IMR-90 (cell line): Measurements from ENCODE around the gene HOXB2. TPM values are rescaled to one million over a fixed set of nuclear protein-coding genes. Genes with fewer than 3 reads are reported as not detected.

Experiments used
- ATAC-seq: fragments of 200-7000 bp; cut with Tn5 transposase; 2 replicates; pipeline ENCODE4 v1.9.1; 2020; ENCODE audit warnings: low read depth, mild to moderate bottlenecking, moderate library complexity
- BruUV-seq: library from RNA; stranded (reverse); fragments of 400-500 nt; replicated peaks from 2 replicates; lab custom pipeline; 2021; lab: Mats Ljungman, UMichigan
- CTCF ChIA-PET: fragments of 300-600 bp; formaldehyde crosslinking; extraction: SDS; loops from one replicate; lab custom pipeline; 2021; ENCODE audit warnings: antibody characterized with exemption; lab: Yijun Ruan, JAX
- POLR2A ChIA-PET: fragments of 300-600 bp; sonication (Branson Sonifier 250); formaldehyde crosslinking; loops from one replicate; lab custom pipeline; 2022; ENCODE audit warnings: antibody characterized with exemption; ENCODE audit not compliant: unreplicated experiment; lab: Charles Lee
- DNase-seq: peaks from one replicate; pipeline ENCODE4 v3.0.0; 2013
- H2AFZ ChIP-seq: replicated peaks from 2 replicates; pipeline ENCODE3; 2013; ENCODE audit warnings: low read length, mild to moderate bottlenecking; ENCODE audit not compliant: poor library complexity
- H2AK5ac ChIP-seq: 2 replicates; pipeline ENCODE4 v1.6.1; 2013; ENCODE audit warnings: low read depth, low read length, inconsistent platforms
- H2AK9ac ChIP-seq: replicated peaks from 2 replicates; pipeline ENCODE3; 2013; ENCODE audit warnings: mild to moderate bottlenecking, low read depth, low read length, moderate library complexity; ENCODE audit not compliant: poor library complexity
- H2BK120ac ChIP-seq: 2 replicates; pipeline ENCODE4 v1.6.1; 2013; ENCODE audit warnings: low read depth, low read length, inconsistent platforms
- H2BK15ac ChIP-seq: 3 replicates; pipeline ENCODE4 v1.6.1; 2013; ENCODE audit warnings: low read depth, low read length, inconsistent platforms
- H2BK20ac ChIP-seq: 2 replicates; pipeline ENCODE4 v1.6.1; 2013; ENCODE audit warnings: low read depth, mild to moderate bottlenecking, inconsistent platforms, low read length, moderate library complexity
- H2BK5ac ChIP-seq: 2 replicates; pipeline ENCODE4 v1.6.1; 2013; ENCODE audit warnings: mild to moderate bottlenecking, low read depth, low read length, inconsistent platforms; ENCODE audit not compliant: poor library complexity, severe bottlenecking
- H3K14ac ChIP-seq: replicated peaks from 2 replicates; pipeline ENCODE4 v1.6.1; 2013; ENCODE audit warnings: low read depth, low read length, inconsistent platforms
- H3K18ac ChIP-seq: 2 replicates; pipeline ENCODE4 v1.6.1; 2013; ENCODE audit warnings: low read depth, low read length, control low read depth
- H3K23ac ChIP-seq: 2 replicates; pipeline ENCODE4 v1.6.1; 2013; ENCODE audit warnings: low read depth, low read length, inconsistent platforms
- H3K27ac ChIP-seq: 2 replicates; pipeline ENCODE4 v1.5.1; 2013; ENCODE audit warnings: mild to moderate bottlenecking, control low read depth, low read length; ENCODE audit not compliant: insufficient read depth
- H3K27me3 ChIP-seq: 2 replicates; pipeline ENCODE4 v1.6.1; 2013; ENCODE audit warnings: low read length; ENCODE audit not compliant: control insufficient read depth, insufficient read depth
- H3K36me3 ChIP-seq: 2 replicates; pipeline ENCODE4 v1.6.1; 2013; ENCODE audit warnings: low read length, mixed read lengths; ENCODE audit not compliant: control insufficient read depth, insufficient read depth
- H3K4ac ChIP-seq: 2 replicates; pipeline ENCODE4 v1.6.1; 2013; ENCODE audit warnings: low read depth, low read length, inconsistent platforms
- H3K4me1 ChIP-seq: 2 replicates; pipeline ENCODE4 v1.6.1; 2013; ENCODE audit warnings: low read length, mixed read lengths; ENCODE audit not compliant: control insufficient read depth, insufficient read depth
- H3K4me2 ChIP-seq: 2 replicates; pipeline ENCODE4 v1.6.1; 2013; ENCODE audit warnings: low read depth, mild to moderate bottlenecking, control low read depth, low read length, moderate library complexity
- H3K4me3 ChIP-seq: 2 replicates; pipeline ENCODE4 v1.5.1; 2013; ENCODE audit warnings: low read depth, mild to moderate bottlenecking, control low read depth, low read length, moderate library complexity; ENCODE audit not compliant: insufficient read depth
- H3K56ac ChIP-seq: 2 replicates; pipeline ENCODE4 v1.6.1; 2013; ENCODE audit warnings: low read length, inconsistent platforms; ENCODE audit not compliant: insufficient read depth; ENCODE audit errors: extremely low read depth
- H3K79me1 ChIP-seq, 2 experiments: 2 replicates each; pipeline ENCODE4 v1.6.1; 2013; ENCODE audit warnings: low read length in 2 of 2, inconsistent platforms in 1 of 2, low read depth in 1 of 2
- H3K9ac ChIP-seq: 2 replicates; pipeline ENCODE4 v1.6.1; 2013; ENCODE audit warnings: low read depth, low read length, control low read depth
- H3K9me1 ChIP-seq: 2 replicates; pipeline ENCODE4 v1.6.1; 2013; ENCODE audit warnings: low read length, inconsistent platforms; ENCODE audit not compliant: insufficient read depth
- H3K9me3 ChIP-seq: 2 replicates; pipeline ENCODE4 v1.6.1; 2013; ENCODE audit warnings: low read length; ENCODE audit not compliant: control insufficient read depth, insufficient read depth
- H4K20me1 ChIP-seq: 2 replicates; pipeline ENCODE4 v1.6.1; 2013; ENCODE audit warnings: low read length, inconsistent platforms; ENCODE audit not compliant: insufficient read depth
- H4K5ac ChIP-seq: 2 replicates; pipeline ENCODE4 v1.6.1; 2013; ENCODE audit warnings: mild to moderate bottlenecking, low read depth, low read length, control low read depth
- H4K8ac ChIP-seq, 2 experiments: 2 replicates each; pipeline ENCODE4 v1.6.1; 2013; ENCODE audit warnings: low read depth in 2 of 2, low read length in 2 of 2, control low read depth in 1 of 2, inconsistent platforms in 1 of 2
- H4K91ac ChIP-seq: 2 replicates; pipeline ENCODE4 v1.6.1; 2013; ENCODE audit warnings: low read depth, low read length, inconsistent platforms; ENCODE audit not compliant: insufficient read depth
- BHLHE40 ChIP-seq: fragments of 150-350 bp; IDR thresholded peaks from 2 replicates; pipeline ENCODE4 v1.6.1; 2016; ENCODE audit warnings: mild to moderate bottlenecking, low read depth, low read length
- CEBPB ChIP-seq: IDR thresholded peaks from 2 replicates; pipeline ENCODE4 v1.6.1; 2012; ENCODE audit warnings: low read depth, low read length, improper control_type of control experiment
- FOS ChIP-seq: fragments of 150-350 bp; IDR thresholded peaks from 2 replicates; pipeline ENCODE4 v1.6.1; 2016; ENCODE audit warnings: low read depth, low read length
- MAFK ChIP-seq: IDR thresholded peaks from 2 replicates; pipeline ENCODE4 v1.6.1; 2012; ENCODE audit warnings: low read depth, low read length, improper control_type of control experiment
- MAZ ChIP-seq: IDR thresholded peaks from 2 replicates; pipeline ENCODE4 v1.6.1; 2012; ENCODE audit warnings: low read depth, mild to moderate bottlenecking, low read length, improper control_type of control experiment, moderate library complexity, borderline replicate concordance
- POLR2A ChIP-seq: IDR thresholded peaks from 2 replicates; pipeline ENCODE4 v1.6.1; 2012; ENCODE audit warnings: mild to moderate bottlenecking, low read depth, low read length
- RFX5 ChIP-seq: IDR thresholded peaks from 2 replicates; pipeline ENCODE4 v1.8.0; 2012; ENCODE audit warnings: low read depth, mild to moderate bottlenecking, low read length, moderate library complexity
- WGBS, 2 experiments: methylation state at CpG; one replicate each; pipeline versions ENCODE4 v1.1.5 to v1.1.7; 2013; ENCODE audit warnings: missing lambda C conversion rate in 2 of 2; ENCODE audit not compliant: insufficient read length in 1 of 2; ENCODE audit errors: extremely low coverage in 2 of 2; 5-methylcytosine and 5-hydroxymethylcytosine counted together
- dilution Hi-C: fragments of 300-500 bp; cut with HindIII; formaldehyde crosslinking; loops from one replicate; pipeline ENCODE4 v1.14.3; 2018; ENCODE audit warnings: low sequenced_read_pairs; ENCODE audit not compliant: unreplicated experiment
- in situ Hi-C: fragments of 300-500 bp; cut with MboI; formaldehyde crosslinking; loops from 3 replicates; pipeline ENCODE4 v1.14.3; 2019; ENCODE audit warnings: low sequenced_read_pairs, inconsistent platforms, mixed read lengths
- intact Hi-C: fragments of 100-400 bp; cut with micrococcal nuclease; formaldehyde crosslinking; loops from 2 replicates; pipeline ENCODE4 v1.10.0; 2022
- polyA plus RNA-seq, 3 experiments: library from polyadenylated mRNA; depleted of rRNA; stranded (reverse); fragments of >200 nt; gene quantifications; 2 replicates each; pipeline ENCODE4 v1.2.3, GENCODE V29; 2012; ENCODE audit warnings: low replicate concordance in 1 of 3
- total RNA-seq: library from RNA; depleted of rRNA; stranded (reverse); fragments of >200 nt; gene quantifications from 2 replicates; pipeline ENCODE4 v1.2.3, GENCODE V29; 2012

HOXB2 gene
- total and polyA plus RNA-seq, 2 of the 4 experiments (the other 2 are of a cell fraction): 2.7 to 29.9 TPM

DNA sequence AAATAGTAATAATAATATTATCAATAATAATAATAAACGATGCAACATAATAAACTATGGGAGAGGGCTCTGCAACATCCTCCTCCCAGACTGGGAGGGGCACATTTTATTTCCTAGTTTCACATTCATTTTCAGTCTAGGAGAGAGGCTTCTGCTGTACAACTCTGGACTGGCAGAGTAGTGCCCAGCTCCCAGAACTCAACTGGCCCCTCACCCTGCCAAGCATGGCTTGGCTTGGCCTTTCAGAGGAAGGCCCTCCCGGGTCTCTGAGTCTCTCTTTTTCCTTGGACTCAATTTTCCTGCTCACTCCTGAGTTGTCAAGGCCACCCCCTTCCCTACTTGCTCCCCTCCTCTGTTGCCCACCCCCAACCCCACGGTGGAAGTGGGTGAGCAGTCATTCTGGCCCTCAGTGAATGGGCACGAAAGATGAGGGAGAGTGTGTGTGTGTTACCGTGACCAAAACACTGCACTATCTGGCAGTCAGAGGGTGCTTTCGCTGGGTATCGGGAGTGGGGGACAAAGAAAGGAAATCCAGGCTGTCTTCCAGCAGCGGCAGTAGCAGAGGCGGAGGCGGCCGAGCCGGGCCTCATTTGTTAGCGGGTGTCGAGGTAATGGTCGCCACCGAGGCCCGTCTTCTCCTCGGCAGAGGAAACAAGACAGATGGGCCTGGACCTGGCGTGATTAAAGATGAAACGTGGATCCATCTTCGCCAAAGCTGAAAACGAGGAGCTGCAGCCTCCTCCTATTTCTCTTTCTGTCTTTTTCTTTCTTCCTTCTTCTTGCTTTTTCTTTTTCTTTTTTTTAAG, 31.0 kb upstream of the HOXB2 start:
- no TSS peak for BruUV-seq
- Histone ChIP-seq H3K56ac (peak overlapping the region; percentile 91), H3K4me3 (peak overlapping the region; percentile 40), H3K27ac (peak overlapping the region; percentile 99), H2AFZ (peak overlapping the region; percentile 44), H3K27me3 (no peaks in the 10 kb centered on the region), H2BK20ac (peak overlapping the region; percentile 78), H2BK120ac (peak overlapping the region; percentile 93), H4K91ac (peak overlapping the region; percentile 98), H3K9ac (peak overlapping the region; percentile 96), H3K4ac (peak overlapping the region; percentile 99), H3K4me2 (peak overlapping the region; percentile 96), H3K79me1 (no peaks in the 10 kb centered on the region), H3K4me1 (peaks cover 20% of the 10 kb centered on the region), H4K5ac (peak overlapping the region; percentile 97), H2BK5ac (peak overlapping the region; percentile 99), H3K18ac (peak overlapping the region; percentile 99), H2AK5ac (peak overlapping the region; percentile 98), H3K23ac (peak overlapping the region; percentile 99), H2BK15ac (peak overlapping the region; percentile 71; the same call in 2 of the 3 replicates), H3K36me3 (peaks cover 48% of the 10 kb centered on the region), H3K9me1 (no peaks in the 10 kb centered on the region), H3K9me3 (no peaks in the 10 kb centered on the region), H4K8ac (peak overlapping the region; percentile 61 to 96), H4K20me1 (peaks cover 5% of the 10 kb centered on the region), H3K14ac (peak overlapping the region; percentile 100), H2AK9ac (peak overlapping the region; percentile 65)
- ATAC-seq (no peak), DNase-seq (peak; percentile 67)
- TF ChIP-seq MAFK (no peak), POLR2A (0 out of 2 replicates have a peak, but pooled peaks have one; percentile 27), MAZ (peak; percentile 25; the same call in 1 of the 2 replicates), BHLHE40 (no peak), CEBPB (no peak), RFX5 (no peak), FOS (no peak)
- ChIA-PET POLR2A (interaction anchor here (1.0 to 1.1 kb wide), 2 partner anchors 12 to 29 kb away, joined by 4 to 5 read pairs; no protein-coding TSS in a partner anchor), CTCF (interaction anchor here (0.6 kb wide), 1 partner anchor 1456 kb away, joined by 3 read pairs; no protein-coding TSS in a partner anchor)
- 0% methylated on average over 1 of the region's 22 CpGs; no CpG with 5 or more reads in 1 of the 2 experiments for WGBS, 2 experiments
- in situ Hi-C loops: no loop called here
- intact Hi-C loops: loop anchor here (2.0 kb wide), 1 partner anchor 21 kb away; no protein-coding TSS in a partner anchor
- dilution Hi-C loops: no loop called here
